Activated CD4-positive, alpha-beta T cell treated with anti-CD3 and anti-CD28 coated beads for 36 hours (primary cell): ENCODE results near the gene CDK14. TPM values are rescaled to one million over a fixed set of nuclear protein-coding genes. Genes with fewer than 3 reads are reported as not detected.

ENCODE experiments used
- ATAC-seq: fragments of 200-7000 bp; cut with Tn5 transposase; one replicate; pipeline ENCODE4 v1.10.0; 2021; ENCODE audit warnings: mild to moderate bottlenecking, moderate library complexity
- CTCF ChIA-PET: fragments of 350-600 bp; sonication (Branson Sonifier 250); formaldehyde crosslinking; loops from one replicate; lab custom pipeline; 2021; ENCODE audit warnings: antibody characterized with exemption; lab: Charles Lee
- POLR2A ChIA-PET: fragments of 350-600 bp; sonication (Branson Sonifier 250); formaldehyde crosslinking; loops from one replicate; lab custom pipeline; 2021; ENCODE audit warnings: antibody characterized with exemption, inconsistent platforms; lab: Charles Lee
- DNase-seq: peaks from one replicate; pipeline ENCODE4 v3.0.0-alpha.2; 2020
- H3K27ac Mint-ChIP-seq: one replicate; pipeline ENCODE4 v1.8.0; 2021; ENCODE audit warnings: mixed read lengths
- H3K27me3 Mint-ChIP-seq: one replicate; pipeline ENCODE4 v1.8.0; 2021; ENCODE audit warnings: mixed read lengths
- H3K36me3 Mint-ChIP-seq: one replicate; pipeline ENCODE4 v1.8.0; 2021; ENCODE audit warnings: low read depth, mixed read lengths
- H3K4me1 Mint-ChIP-seq: one replicate; pipeline ENCODE4 v1.8.0; 2021; ENCODE audit warnings: mixed read lengths
- H3K4me3 Mint-ChIP-seq: one replicate; pipeline ENCODE4 v1.8.0; 2021; ENCODE audit warnings: mild to moderate bottlenecking, moderate library complexity, mixed read lengths
- H3K9me3 Mint-ChIP-seq: one replicate; pipeline ENCODE4 v1.8.0; 2021; ENCODE audit warnings: low read depth, mixed read lengths
- intact Hi-C, 2 experiments: fragments of 100-400 bp; cut with DNase I in 1 of 2; cut with micrococcal nuclease in 1 of 2; formaldehyde crosslinking; loops; one replicate each; pipeline versions ENCODE4 v1.14.2 to v1.15.1; 2022 to 2024; cut with DNase I, micrococcal nuclease
- total RNA-seq, 2 experiments: library from RNA; stranded (reverse); gene quantifications; one replicate each; pipeline ENCODE4 v1.2.3, GENCODE V29; 2021

The CDK14 gene
- total RNA-seq, 2 experiments from 2014 or later: 0.80 to 0.84 TPM

GRCh38 chr7:90980545-90980944 lies 384.4 kb downstream of the CDK14 start:
- no peak overlapping the region for H3K4me3 Mint-ChIP-seq
- DNase-seq (no peak), ATAC-seq (no peak)
- no peaks in the 10 kb centered on the region for H3K36me3 Mint-ChIP-seq
- H3K27ac Mint-ChIP-seq: no peak overlapping the region
- H3K9me3 Mint-ChIP-seq: peaks cover 4% of the 10 kb centered on the region
- no peaks in the 10 kb centered on the region for H3K27me3 Mint-ChIP-seq
- CTCF ChIA-PET: no interaction called here
- POLR2A ChIA-PET: interaction anchor here (0.6 kb wide), 1 partner anchor 144 kb away, joined by 3 read pairs; no protein-coding TSS in a partner anchor
- H3K4me1 Mint-ChIP-seq: no peaks in the 10 kb centered on the region
- intact Hi-C loops: no loop called here

GRCh38 chr7:90982228-90982627 lies 386.1 kb downstream of the CDK14 start:
- Mint-ChIP-seq H3K4me1 (no peaks in the 10 kb centered on the region), H3K27ac (no peak overlapping the region), H3K9me3 (peaks cover 4% of the 10 kb centered on the region), H3K27me3 (no peaks in the 10 kb centered on the region), H3K4me3 (no peak overlapping the region), H3K36me3 (no peaks in the 10 kb centered on the region)
- CTCF ChIA-PET: no interaction called here
- intact Hi-C loops: no loop called here
- DNase-seq: no peak
- POLR2A ChIA-PET: no interaction called here
- no peak for ATAC-seq

GRCh38 chr7:90984692-90985091 lies 388.6 kb downstream of the CDK14 start:
- Mint-ChIP-seq H3K27me3 (no peaks in the 10 kb centered on the region), H3K9me3 (peaks cover 4% of the 10 kb centered on the region), H3K4me3 (no peak overlapping the region), H3K27ac (no peak overlapping the region), H3K4me1 (no peaks in the 10 kb centered on the region), H3K36me3 (no peaks in the 10 kb centered on the region)
- intact Hi-C loops: no loop called here
- DNase-seq: no peak
- ATAC-seq: no peak
- POLR2A ChIA-PET: no interaction called here
- CTCF ChIA-PET: no interaction called here

- intact Hi-C loops: no loop called here
- ATAC-seq: no peak
- no peak for DNase-seq
- no peaks in the 10 kb centered on the region for H3K36me3 Mint-ChIP-seq
- H3K4me1 Mint-ChIP-seq: no peaks in the 10 kb centered on the region
- H3K27ac Mint-ChIP-seq: no peak overlapping the region
- H3K4me3 Mint-ChIP-seq: no peak overlapping the region
- no peaks in the 10 kb centered on the region for H3K9me3 Mint-ChIP-seq
- ChIA-PET POLR2A (no interaction called here), CTCF (no interaction called here)
- H3K27me3 Mint-ChIP-seq: no peaks in the 10 kb centered on the region
Measured at GRCh38 chr7:90988516-90988915, 392.4 kb downstream of the CDK14 start.

- Mint-ChIP-seq H3K27ac (no peak overlapping the region), H3K27me3 (no peaks in the 10 kb centered on the region), H3K9me3 (no peaks in the 10 kb centered on the region), H3K4me1 (no peaks in the 10 kb centered on the region), H3K36me3 (no peaks in the 10 kb centered on the region), H3K4me3 (no peak overlapping the region)
- intact Hi-C loops: no loop called here
- DNase-seq (no peak), ATAC-seq (no peak)
- CTCF ChIA-PET: no interaction called here
- POLR2A ChIA-PET: no interaction called here
Measured at GRCh38 chr7:90988996-90989765, 393.1 kb downstream of the CDK14 start.

GRCh38 chr7:90994121-90994520 lies 398.0 kb downstream of the CDK14 start:
- no peak overlapping the region for H3K27ac Mint-ChIP-seq
- H3K27me3 Mint-ChIP-seq: no peaks in the 10 kb centered on the region
- H3K4me3 Mint-ChIP-seq: no peak overlapping the region
- no peaks in the 10 kb centered on the region for H3K4me1 Mint-ChIP-seq
- POLR2A ChIA-PET: no interaction called here
- CTCF ChIA-PET: interaction anchor here (0.7 kb wide), 1 partner anchor 214 kb away, joined by 3 read pairs; no protein-coding TSS in a partner anchor
- H3K9me3 Mint-ChIP-seq: no peaks in the 10 kb centered on the region
- DNase-seq (no peak), ATAC-seq (no peak)
- H3K36me3 Mint-ChIP-seq: no peaks in the 10 kb centered on the region
- intact Hi-C loops: no loop called here

GRCh38 chr7:90994601-90995000 lies 398.5 kb downstream of the CDK14 start:
- H3K27me3 Mint-ChIP-seq: no peaks in the 10 kb centered on the region
- H3K9me3 Mint-ChIP-seq: no peaks in the 10 kb centered on the region
- H3K36me3 Mint-ChIP-seq: no peaks in the 10 kb centered on the region
- ChIA-PET POLR2A (no interaction called here), CTCF (interaction anchor here (0.7 kb wide), 1 partner anchor 214 kb away, joined by 3 read pairs; no protein-coding TSS in a partner anchor)
- no peak overlapping the region for H3K27ac Mint-ChIP-seq
- ATAC-seq (peak; percentile 36), DNase-seq (no peak)
- intact Hi-C loops: no loop called here
- H3K4me1 Mint-ChIP-seq: no peaks in the 10 kb centered on the region
- no peak overlapping the region for H3K4me3 Mint-ChIP-seq

GRCh38 chr7:90995996-90996395 lies 399.9 kb downstream of the CDK14 start:
- Mint-ChIP-seq H3K9me3 (no peaks in the 10 kb centered on the region), H3K4me1 (no peaks in the 10 kb centered on the region), H3K27me3 (no peaks in the 10 kb centered on the region), H3K4me3 (no peak overlapping the region), H3K36me3 (no peaks in the 10 kb centered on the region), H3K27ac (no peak overlapping the region)
- no peak for ATAC-seq
- ChIA-PET CTCF (no interaction called here), POLR2A (no interaction called here)
- no peak for DNase-seq
- intact Hi-C loops: no loop called here

GRCh38 chr7:90999989-91000979 lies 404.2 kb downstream of the CDK14 start:
- Mint-ChIP-seq H3K4me3 (no peak overlapping the region), H3K27me3 (no peaks in the 10 kb centered on the region), H3K27ac (no peak overlapping the region), H3K4me1 (no peaks in the 10 kb centered on the region), H3K36me3 (no peaks in the 10 kb centered on the region), H3K9me3 (no peaks in the 10 kb centered on the region)
- ChIA-PET POLR2A (no interaction called here), CTCF (no interaction called here)
- intact Hi-C loops: no loop called here
- ATAC-seq: no peak
- DNase-seq: no peak

GRCh38 chr7:91005024-91005423 lies 408.9 kb downstream of the CDK14 start:
- Mint-ChIP-seq H3K9me3 (no peaks in the 10 kb centered on the region), H3K27ac (no peak overlapping the region), H3K27me3 (no peaks in the 10 kb centered on the region), H3K4me3 (no peak overlapping the region), H3K36me3 (no peaks in the 10 kb centered on the region), H3K4me1 (no peaks in the 10 kb centered on the region)
- CTCF ChIA-PET: no interaction called here
- intact Hi-C loops: no loop called here
- ATAC-seq (no peak), DNase-seq (no peak)
- POLR2A ChIA-PET: no interaction called here

- ATAC-seq: no peak
- Mint-ChIP-seq H3K4me3 (no peak overlapping the region), H3K27ac (no peak overlapping the region), H3K36me3 (no peaks in the 10 kb centered on the region), H3K9me3 (no peaks in the 10 kb centered on the region), H3K27me3 (no peaks in the 10 kb centered on the region), H3K4me1 (no peaks in the 10 kb centered on the region)
- CTCF ChIA-PET: no interaction called here
- no peak for DNase-seq
- intact Hi-C loops: no loop called here
- POLR2A ChIA-PET: no interaction called here
Measured at GRCh38 chr7:91005841-91006240, 409.7 kb downstream of the CDK14 start.
